ENCODE measurements around the gene ZNF428.

ZNF428 gene

DNA sequence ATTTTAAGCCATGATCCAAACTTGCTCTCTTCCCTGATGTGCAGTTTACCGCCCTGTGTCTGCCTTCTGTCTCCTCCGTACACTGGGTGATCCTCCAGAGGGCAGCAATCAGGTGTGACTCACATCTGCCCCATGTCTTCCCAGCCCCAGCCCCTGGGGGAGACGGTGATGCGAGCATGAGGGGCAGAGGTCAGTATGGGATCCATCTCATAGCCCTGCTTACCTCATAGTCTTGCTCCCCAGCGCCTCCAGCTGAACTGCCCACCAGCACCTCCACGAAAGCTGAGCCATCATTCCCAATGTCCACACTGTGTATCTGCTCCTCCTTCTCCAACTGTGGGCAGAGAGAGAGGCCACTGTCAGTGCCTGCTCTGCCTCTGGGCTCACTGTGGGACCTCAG, 58.7 kb downstream of the ZNF428 start:
- DNase-seq, result no peak
